Mesendoderm (in vitro differentiated cells): ENCODE results near the gene DEGS2.

Experiments used
- DNase-seq: peaks from one replicate; pipeline ENCODE4 v3.0.0; 2013
- H2AK5ac ChIP-seq: 2 replicates; pipeline ENCODE4 v1.6.1; 2013; ENCODE audit warnings: low read length, inconsistent platforms
- H2BK120ac ChIP-seq: 2 replicates; pipeline ENCODE4 v1.6.1; 2013; ENCODE audit warnings: low read depth, mild to moderate bottlenecking, low read length, moderate library complexity, mixed read lengths
- H2BK15ac ChIP-seq: replicated peaks from 2 replicates; pipeline ENCODE4 v1.6.1; 2013; ENCODE audit warnings: low read depth, mild to moderate bottlenecking, moderate library complexity
- H2BK5ac ChIP-seq: 2 replicates; pipeline ENCODE4 v1.6.1; 2013; ENCODE audit warnings: low read length, inconsistent platforms
- H3K18ac ChIP-seq: 2 replicates; pipeline ENCODE4 v1.6.1; 2013; ENCODE audit warnings: mild to moderate bottlenecking, low read length, mixed read lengths
- H3K23ac ChIP-seq: one replicate; pipeline ENCODE4 v1.6.1; 2013; ENCODE audit warnings: low read length
- H3K27ac ChIP-seq: 2 replicates; pipeline ENCODE4 v1.5.1; 2013; ENCODE audit warnings: low read depth, mild to moderate bottlenecking, inconsistent platforms, low read length, moderate library complexity
- H3K27me3 ChIP-seq: 2 replicates; pipeline ENCODE4 v1.6.1; 2013; ENCODE audit warnings: low read length, control low read depth, mild to moderate bottlenecking, inconsistent platforms; ENCODE audit not compliant: insufficient read depth, poor library complexity
- H3K36me3 ChIP-seq: 2 replicates; pipeline ENCODE4 v1.6.1; 2013; ENCODE audit warnings: low read length, inconsistent platforms; ENCODE audit not compliant: control insufficient read depth, insufficient read depth
- H3K4ac ChIP-seq: one replicate; pipeline ENCODE4 v1.6.1; 2013; ENCODE audit warnings: low read depth, mild to moderate bottlenecking, low read length, moderate library complexity
- H3K4me1 ChIP-seq: 2 replicates; pipeline ENCODE4 v1.6.1; 2013; ENCODE audit warnings: low read depth, low read length, inconsistent platforms; ENCODE audit not compliant: control insufficient read depth
- H3K4me2 ChIP-seq: 2 replicates; pipeline ENCODE4 v1.6.1; 2013; ENCODE audit warnings: low read length
- H3K4me3 ChIP-seq: 2 replicates; pipeline ENCODE4 v1.5.1; 2013; ENCODE audit warnings: mild to moderate bottlenecking, low read length
- H3K56ac ChIP-seq: one replicate; pipeline ENCODE4 v1.6.1; 2013; ENCODE audit warnings: low read length
- H3K79me1 ChIP-seq: 2 replicates; pipeline ENCODE4 v1.6.1; 2013; ENCODE audit warnings: low read length, inconsistent platforms
- H3K79me2 ChIP-seq: 2 replicates; pipeline ENCODE4 v1.6.1; 2013; ENCODE audit warnings: mild to moderate bottlenecking, low read length; ENCODE audit not compliant: control insufficient read depth, insufficient read depth
- H3K9ac ChIP-seq: 2 replicates; pipeline ENCODE4 v1.6.1; 2013; ENCODE audit warnings: low read length, inconsistent platforms
- H4K5ac ChIP-seq: one replicate; pipeline ENCODE4 v1.6.1; 2013; ENCODE audit warnings: low read length
- H4K8ac ChIP-seq: one replicate; pipeline ENCODE4 v1.6.1; 2013; ENCODE audit warnings: low read depth, mild to moderate bottlenecking, control low read depth, low read length, moderate library complexity
- WGBS: extraction: QIAGEN DNeasy Blood & Tissue Kit; methylation state at CpG from one replicate; pipeline ENCODE4 v1.1.7; 2013; ENCODE audit warnings: low lambda C conversion rate, missing lambda C conversion rate; ENCODE audit not compliant: insufficient coverage; ENCODE audit errors: extremely low coverage; 5-methylcytosine and 5-hydroxymethylcytosine counted together

The DEGS2 gene

GRCh38 chr14:100138082-100138787 lies 21.2 kb downstream of the DEGS2 start:
- Histone ChIP-seq H3K18ac (no peak overlapping the region), H3K36me3 (no peaks in the 10 kb centered on the region), H3K23ac (no peak overlapping the region), H3K9ac (no peak overlapping the region), H2AK5ac (no peak overlapping the region), H4K5ac (no peak overlapping the region), H4K8ac (no peak overlapping the region), H3K56ac (no peak overlapping the region), H3K79me1 (no peaks in the 10 kb centered on the region), H3K27ac (no peak overlapping the region), H3K79me2 (no peaks in the 10 kb centered on the region), H3K27me3 (no peaks in the 10 kb centered on the region), H3K4me2 (no peak overlapping the region), H2BK120ac (no peak overlapping the region), H3K4me1 (no peaks in the 10 kb centered on the region), H3K4me3 (no peak overlapping the region), H2BK15ac (no peak overlapping the region), H3K4ac (no peak overlapping the region), H2BK5ac (no peak overlapping the region)
- WGBS = no CpG with 5 or more reads among the region's 8 CpGs
- DNase-seq = no peak

- Histone ChIP-seq H3K27me3 (no peaks in the 10 kb centered on the region), H3K4ac (no peak overlapping the region), H3K79me1 (no peaks in the 10 kb centered on the region), H3K4me1 (no peaks in the 10 kb centered on the region), H3K36me3 (no peaks in the 10 kb centered on the region), H3K56ac (no peak overlapping the region), H4K5ac (no peak overlapping the region), H2AK5ac (no peak overlapping the region), H4K8ac (no peak overlapping the region), H2BK5ac (no peak overlapping the region), H3K18ac (no peak overlapping the region), H3K79me2 (no peaks in the 10 kb centered on the region), H3K4me3 (no peak overlapping the region), H3K27ac (no peak overlapping the region), H2BK15ac (no peak overlapping the region), H3K4me2 (no peak overlapping the region), H3K23ac (no peak overlapping the region), H2BK120ac (no peak overlapping the region), H3K9ac (no peak overlapping the region)
- DNase-seq = no peak
- WGBS = no CpG with 5 or more reads among the region's 8 CpGs
Measured at GRCh38 chr14:100137173-100137572, 22.3 kb downstream of the DEGS2 start.

GRCh38 chr14:100135784-100136183 lies 23.7 kb downstream of the DEGS2 start:
- H3K79me2 ChIP-seq = no peaks in the 10 kb centered on the region
- no peak overlapping the region for H3K23ac ChIP-seq
- no peaks in the 10 kb centered on the region for H3K36me3 ChIP-seq
- H3K27me3 ChIP-seq = no peaks in the 10 kb centered on the region
- no peak overlapping the region for H3K4me3 ChIP-seq
- no peak overlapping the region for H3K9ac ChIP-seq
- no peak for DNase-seq
- no CpG with 5 or more reads among the region's 5 CpGs for WGBS
- no peak overlapping the region for H4K8ac ChIP-seq
- no peaks in the 10 kb centered on the region for H3K79me1 ChIP-seq
- H3K4me1 ChIP-seq = no peaks in the 10 kb centered on the region
- no peak overlapping the region for H3K4ac ChIP-seq
- H3K56ac ChIP-seq = no peak overlapping the region
- no peak overlapping the region for H3K18ac ChIP-seq
- H4K5ac ChIP-seq = no peak overlapping the region
- no peak overlapping the region for H2BK15ac ChIP-seq
- H3K4me2 ChIP-seq = no peak overlapping the region
- no peak overlapping the region for H2BK120ac ChIP-seq
- no peak overlapping the region for H2BK5ac ChIP-seq
- no peak overlapping the region for H3K27ac ChIP-seq
- no peak overlapping the region for H2AK5ac ChIP-seq

GRCh38 chr14:100135073-100135472 lies 24.4 kb downstream of the DEGS2 start:
- H3K56ac ChIP-seq = no peak overlapping the region
- H2BK15ac ChIP-seq = no peak overlapping the region
- H3K4me1 ChIP-seq = no peaks in the 10 kb centered on the region
- no peak overlapping the region for H3K9ac ChIP-seq
- no peak overlapping the region for H2BK120ac ChIP-seq
- no peak overlapping the region for H4K8ac ChIP-seq
- no peak for DNase-seq
- no peaks in the 10 kb centered on the region for H3K79me1 ChIP-seq
- H3K79me2 ChIP-seq = no peaks in the 10 kb centered on the region
- H3K4ac ChIP-seq = no peak overlapping the region
- no CpG with 5 or more reads among the region's 9 CpGs for WGBS
- H3K4me2 ChIP-seq = no peak overlapping the region
- no peak overlapping the region for H3K27ac ChIP-seq
- no peak overlapping the region for H3K18ac ChIP-seq
- H3K36me3 ChIP-seq = no peaks in the 10 kb centered on the region
- H3K27me3 ChIP-seq = no peaks in the 10 kb centered on the region
- H3K4me3 ChIP-seq = no peak overlapping the region
- no peak overlapping the region for H3K23ac ChIP-seq
- no peak overlapping the region for H2AK5ac ChIP-seq
- H2BK5ac ChIP-seq = no peak overlapping the region
- no peak overlapping the region for H4K5ac ChIP-seq

- no peaks in the 10 kb centered on the region for H3K27me3 ChIP-seq
- H3K9ac ChIP-seq = no peak overlapping the region
- H3K79me1 ChIP-seq = no peaks in the 10 kb centered on the region
- H3K56ac ChIP-seq = no peak overlapping the region
- H3K4ac ChIP-seq = no peak overlapping the region
- H3K27ac ChIP-seq = no peak overlapping the region
- no peak overlapping the region for H3K23ac ChIP-seq
- no peak for DNase-seq
- H2BK120ac ChIP-seq = no peak overlapping the region
- H3K18ac ChIP-seq = no peak overlapping the region
- no peaks in the 10 kb centered on the region for H3K36me3 ChIP-seq
- H3K4me2 ChIP-seq = no peak overlapping the region
- H2BK15ac ChIP-seq = no peak overlapping the region
- H3K79me2 ChIP-seq = no peaks in the 10 kb centered on the region
- no peak overlapping the region for H3K4me3 ChIP-seq
- no peak overlapping the region for H4K5ac ChIP-seq
- H2AK5ac ChIP-seq = no peak overlapping the region
- no CpG with 5 or more reads among the region's 8 CpGs for WGBS
- H4K8ac ChIP-seq = no peak overlapping the region
- no peaks in the 10 kb centered on the region for H3K4me1 ChIP-seq
- H2BK5ac ChIP-seq = no peak overlapping the region
Measured at GRCh38 chr14:100134586-100134985, 24.9 kb downstream of the DEGS2 start.

GRCh38 chr14:100132903-100133510 lies 26.4 kb downstream of the DEGS2 start:
- H3K9ac ChIP-seq = no peak overlapping the region
- no peak overlapping the region for H3K56ac ChIP-seq
- no peak overlapping the region for H3K18ac ChIP-seq
- no peaks in the 10 kb centered on the region for H3K36me3 ChIP-seq
- no peak overlapping the region for H4K8ac ChIP-seq
- no peak overlapping the region for H3K23ac ChIP-seq
- H2BK15ac ChIP-seq = no peak overlapping the region
- no peaks in the 10 kb centered on the region for H3K79me2 ChIP-seq
- no peak overlapping the region for H3K27ac ChIP-seq
- no peak overlapping the region for H2BK5ac ChIP-seq
- H3K79me1 ChIP-seq = no peaks in the 10 kb centered on the region
- WGBS = no CpG with 5 or more reads among the region's 12 CpGs
- H3K4ac ChIP-seq = no peak overlapping the region
- H4K5ac ChIP-seq = no peak overlapping the region
- H3K4me1 ChIP-seq = no peaks in the 10 kb centered on the region
- H3K4me2 ChIP-seq = no peak overlapping the region
- no peak overlapping the region for H3K4me3 ChIP-seq
- DNase-seq = no peak
- no peak overlapping the region for H2AK5ac ChIP-seq
- H3K27me3 ChIP-seq = no peaks in the 10 kb centered on the region
- no peak overlapping the region for H2BK120ac ChIP-seq
